Pancreas (tissue), 10 donors: Measurements from ENCODE around the gene ARG2. TPM values are rescaled to one million over a fixed set of nuclear protein-coding genes. Genes with fewer than 3 reads are reported as not detected.

Source experiments
- ATAC-seq, 4 donors: fragments of 200-7000 bp; cut with Tn5 transposase; one replicate each; pipeline versions ENCODE4 v1.8.0 to v1.9.1; 2020; ENCODE audit warnings: mild to moderate bottlenecking in 4 of 4, moderate library complexity in 4 of 4
- DNase-seq, 6 donors: peaks; one replicate each; pipeline ENCODE4 v3.0.0-alpha.2; 2020
- FAIRE-seq: peaks from 2 replicates; lab custom pipeline; 2012; peaks lifted over from hg19 to GRCh38; lab: Jason Lieb, UNC
- H3K27ac ChIP-seq, 4 donors: fragments of 200-600 bp; sonication (generic); 1 replicate in 3 of 4; 2 replicates in 1 of 4; pipeline versions ENCODE4 v1.5.0 to v1.8.0; 2020
- H3K27me3 ChIP-seq, 4 donors: fragments of 200-600 bp; one replicate each; pipeline ENCODE4 v1.8.0; 2021
- H3K36me3 ChIP-seq, 3 donors: fragments of 200-600 bp; sonication (generic) in 1 of 3; one replicate each; pipeline versions ENCODE4 v1.5.0 to v1.8.0; 2020 to 2021
- H3K4me1 ChIP-seq, 3 donors: fragments of 200-600 bp; one replicate each; pipeline ENCODE4 v1.8.0; 2021
- H3K4me3 ChIP-seq, 4 donors: fragments of 200-600 bp; sonication (generic) in 2 of 4; one replicate each; pipeline versions ENCODE4 v1.5.0 to v1.8.0; 2020 to 2021
- H3K9me3 ChIP-seq, 4 donors: fragments of 200-600 bp; one replicate each; pipeline ENCODE4 v1.8.0; 2021
- WGBS, 2 donors: extraction: QIAGEN DNeasy Blood & Tissue Kit; methylation state at CpG; one replicate each; pipeline ENCODE4 v1.1.7; 2013; 5-methylcytosine and 5-hydroxymethylcytosine counted together
- intact Hi-C, 3 donors: fragments of 100-400 bp; cut with DNase I; formaldehyde crosslinking; loops; one replicate each; pipeline versions ENCODE4 v1.11.1 to v1.14.2; 2022
- polyA plus RNA-seq, 2 donors: library from polyadenylated mRNA; stranded (reverse); fragments of 200-250 nt; gene quantifications; one replicate each; pipeline ENCODE4 v1.2.3, GENCODE V29; 2013
- total RNA-seq, 6 donors: library from RNA; stranded (reverse); fragmentation: NEBNext Ultra II Directional in 4 of 6; extraction: Animal tissue kit (Norgen Biotek cat#: 25700) in 4 of 6; gene quantifications; one replicate each; pipeline versions ENCODE4 v1.2.1 to v1.2.4, GENCODE V29; 2021 to 2023
- TF ChIP-seq, protein P1 (sequence below), 4 donors: fragments of 200-600 bp; sonication (generic) in 3 of 4; IDR thresholded peaks; one replicate each; pipeline versions ENCODE4 v1.5.0 to v1.8.0; 2021; ENCODE audit warnings: antibody characterized with exemption in 4 of 4
- donor health status: healthy with polysubstance abuse.
- donor health status: DM: no; HTN: no; CAD: no; lungs with moderate emphysema.
- donor health status: DM: no; HTN: no; CAD: no.
- donor health status: control.
- donor health status: control.
- donor health status: Bipolar disorder and iron deficiency.
- donor health status: DM: yes; HTN: yes; CAD: no.
- donor health status: DM: no; HTN: no; CAD: no.
- donor health status: DM: no; HTN: no; CAD: no.
- donor health status: DM: yes; HTN: yes; CAD: no.

Gene ARG2
- total RNA-seq: 1 to 10 TPM; 1.2 to 2.8 (median 1.4) TPM
- 10 to 100 TPM in 1 of 2 donors, 1 to 10 TPM in 1; 3.5 to 15.0 TPM for polyA plus RNA-seq

DNA sequence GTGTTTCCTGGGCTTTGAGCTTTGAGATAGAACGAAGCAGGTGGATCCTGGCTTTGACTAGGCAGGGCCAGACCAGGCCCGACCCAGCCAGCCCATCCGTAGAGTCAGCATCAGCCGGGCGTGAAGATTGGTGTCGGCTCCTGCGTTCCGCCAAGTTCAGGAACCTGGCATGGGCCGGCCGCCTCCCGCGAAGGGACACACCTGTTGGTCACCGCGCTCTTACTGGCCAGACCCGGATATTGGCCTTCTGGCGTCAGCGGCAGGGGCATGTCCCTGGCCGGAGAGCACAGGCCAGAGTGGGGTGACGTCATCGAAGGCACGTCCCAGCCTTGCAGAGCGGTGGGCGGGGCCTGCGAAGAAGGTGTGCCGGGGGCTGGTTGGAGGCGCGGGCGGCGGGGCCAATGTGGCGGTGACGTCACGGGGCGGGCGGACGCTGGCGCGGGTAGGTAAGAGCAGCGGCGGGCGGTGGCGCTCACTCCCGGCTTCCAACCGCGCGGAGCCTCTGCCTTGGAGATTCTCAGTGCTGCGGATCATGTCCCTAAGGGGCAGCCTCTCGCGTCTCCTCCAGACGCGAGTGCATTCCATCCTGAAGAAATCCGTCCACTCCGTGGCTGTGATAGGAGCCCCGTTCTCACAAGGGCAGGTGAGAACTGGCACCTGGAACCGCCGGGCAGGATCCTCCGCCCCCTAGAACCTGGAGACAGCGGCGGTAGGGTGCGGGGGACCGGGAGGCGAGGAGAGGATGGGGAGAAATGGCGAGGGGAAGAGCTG, at the start of gene ARG2:
ARG2 (plus strand) TSS at position 475 of the 771 bp plus-strand sequence; CDS start at position 533, 58 bp downstream.
- FAIRE-seq (no peak), DNase-seq (peak; percentile 99 to 100 (median 100)), ATAC-seq (peak; percentile 96 to 98 (median 97))
- Histone ChIP-seq H3K27me3 (no peaks in the 10 kb centered on the region), H3K4me3 (peak within 1 kb of the TSS; percentile 28 to 60 (median 53)), H3K9me3 (no peaks in the 10 kb centered on the region), H3K27ac (peak within 1 kb of the TSS; percentile 53 to 81 (median 76)), H3K36me3 (no peaks in the 10 kb centered on the region), H3K4me1 (peaks cover 5 to 8% (median 7%) of the 10 kb centered on the region in 3 donors)
- TF ChIP-seq, protein P1, sequence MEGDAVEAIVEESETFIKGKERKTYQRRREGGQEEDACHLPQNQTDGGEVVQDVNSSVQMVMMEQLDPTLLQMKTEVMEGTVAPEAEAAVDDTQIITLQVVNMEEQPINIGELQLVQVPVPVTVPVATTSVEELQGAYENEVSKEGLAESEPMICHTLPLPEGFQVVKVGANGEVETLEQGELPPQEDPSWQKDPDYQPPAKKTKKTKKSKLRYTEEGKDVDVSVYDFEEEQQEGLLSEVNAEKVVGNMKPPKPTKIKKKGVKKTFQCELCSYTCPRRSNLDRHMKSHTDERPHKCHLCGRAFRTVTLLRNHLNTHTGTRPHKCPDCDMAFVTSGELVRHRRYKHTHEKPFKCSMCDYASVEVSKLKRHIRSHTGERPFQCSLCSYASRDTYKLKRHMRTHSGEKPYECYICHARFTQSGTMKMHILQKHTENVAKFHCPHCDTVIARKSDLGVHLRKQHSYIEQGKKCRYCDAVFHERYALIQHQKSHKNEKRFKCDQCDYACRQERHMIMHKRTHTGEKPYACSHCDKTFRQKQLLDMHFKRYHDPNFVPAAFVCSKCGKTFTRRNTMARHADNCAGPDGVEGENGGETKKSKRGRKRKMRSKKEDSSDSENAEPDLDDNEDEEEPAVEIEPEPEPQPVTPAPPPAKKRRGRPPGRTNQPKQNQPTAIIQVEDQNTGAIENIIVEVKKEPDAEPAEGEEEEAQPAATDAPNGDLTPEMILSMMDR (IDR thresholded peaks at IDR 0.05): peak in 1 of 4 donors; percentile 5
- intact Hi-C loops: no loop called here
- 0 to 1% methylated on average over 42 to 62 of the region's 62 CpGs for WGBS, 2 donors

DNA sequence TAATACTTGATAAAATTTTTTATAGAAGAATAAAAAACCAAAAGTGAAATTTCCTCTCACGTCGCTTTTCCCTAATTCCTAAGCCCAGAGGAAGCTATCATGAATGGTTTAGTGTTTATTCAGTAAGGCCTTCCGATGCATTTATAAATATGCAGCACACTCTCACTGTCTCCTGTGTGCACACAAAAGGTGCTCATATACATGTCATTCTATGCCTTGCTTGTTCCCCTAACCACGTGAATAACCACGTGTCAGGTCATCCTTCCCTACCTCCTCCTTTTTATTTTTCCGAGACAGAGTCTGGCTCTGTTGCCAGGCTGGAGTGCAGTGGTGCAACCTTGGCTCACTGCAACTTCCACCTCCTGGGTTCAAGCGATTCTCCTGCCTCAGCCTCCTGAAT, 49.3 kb upstream of the ARG2 start:
- FAIRE-seq (no peak), DNase-seq (no peak), ATAC-seq (no peak)
- TF ChIP-seq, protein P1 (IDR thresholded peaks at IDR 0.05): no peak
- intact Hi-C loops: loop anchor here in 2 of 3 donors (5.0 to 10.0 kb wide), 2 partner anchors 143 to 146 kb away; no protein-coding TSS in a partner anchor
- Histone ChIP-seq H3K36me3 (no peaks in the 10 kb centered on the region), H3K27ac (no peak overlapping the region), H3K4me1 (peaks cover 0 to 3% (median 0%) of the 10 kb centered on the region in 3 donors), H3K27me3 (no peaks in the 10 kb centered on the region), H3K9me3 (no peaks in the 10 kb centered on the region), H3K4me3 (no peak overlapping the region)
- 86 to 90% methylated on average over 7 of the region's 7 CpGs for WGBS, 2 donors

DNA sequence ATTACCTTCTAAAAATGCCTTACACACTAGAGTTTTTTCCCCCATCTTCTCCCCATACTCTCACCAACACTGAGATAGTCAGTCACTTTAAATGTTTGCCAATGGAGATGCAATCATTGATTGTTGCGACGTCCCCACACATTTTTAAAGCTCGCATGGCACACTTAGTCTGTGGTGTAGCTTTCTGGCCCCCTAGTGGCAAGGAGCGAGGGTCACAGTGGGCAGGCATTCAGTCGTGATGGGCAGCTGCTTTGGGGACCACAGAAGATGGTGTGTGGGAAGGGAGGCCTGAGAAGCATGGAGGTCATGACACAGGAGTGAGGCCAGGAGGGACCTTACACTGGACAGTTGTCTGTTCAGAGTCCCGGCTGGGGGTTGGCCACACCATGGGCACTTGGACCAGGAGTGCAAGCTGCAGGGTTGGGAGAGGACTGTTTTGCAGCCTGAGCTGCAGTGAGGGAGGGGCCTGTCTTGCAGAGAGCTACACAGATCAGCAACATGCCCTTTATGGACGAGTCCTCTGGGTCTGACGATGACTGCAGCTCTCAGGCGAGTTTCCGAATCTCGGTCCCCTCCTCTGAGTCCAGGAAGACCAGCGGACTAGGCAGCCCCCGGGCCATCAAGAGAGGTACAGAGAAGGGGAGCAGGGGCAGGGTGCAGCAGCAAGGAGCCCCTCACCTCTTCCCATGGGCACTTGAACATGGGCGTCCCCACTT, 48.3 kb upstream of the ARG2 start:
- FAIRE-seq (no peak), ATAC-seq (peak; percentile 63 to 86 (median 78)), DNase-seq (peak in 5 of 6 donors; percentile 30 to 77 (median 63))
- 46 to 48% methylated on average over 13 to 14 of the region's 14 CpGs for WGBS, 2 donors
- TF ChIP-seq, protein P1 (IDR thresholded peaks at IDR 0.05): peak; percentile 66 to 82 (median 70)
- Histone ChIP-seq H3K4me1 (peaks cover 0 to 3% (median 0%) of the 10 kb centered on the region in 3 donors), H3K27ac (no peak overlapping the region), H3K36me3 (no peaks in the 10 kb centered on the region), H3K9me3 (no peaks in the 10 kb centered on the region), H3K27me3 (no peaks in the 10 kb centered on the region), H3K4me3 (no peak overlapping the region)
- intact Hi-C loops: loop anchor here in 2 of 3 donors (5.0 to 10.0 kb wide), 2 partner anchors 144 to 147 kb away; no protein-coding TSS in a partner anchor

DNA sequence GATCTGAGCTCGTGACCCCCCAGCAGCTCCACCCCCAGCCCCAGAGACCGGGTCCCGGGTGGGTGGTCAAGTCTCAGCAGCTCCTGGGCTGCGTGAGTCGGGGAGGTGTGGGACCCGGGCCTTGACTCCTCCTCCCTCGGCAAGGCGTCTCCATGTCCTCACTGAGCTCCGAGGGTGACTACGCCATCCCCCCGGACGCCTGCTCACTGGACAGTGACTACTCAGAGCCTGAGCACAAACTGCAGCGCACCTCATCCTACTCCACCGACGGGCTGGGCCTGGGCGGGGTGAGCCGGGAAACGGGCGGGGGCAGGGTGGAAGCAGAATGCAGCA, 47.8 kb upstream of the ARG2 start:
- no peaks in the 10 kb centered on the region for H3K9me3 ChIP-seq
- H3K36me3 ChIP-seq: no peaks in the 10 kb centered on the region
- H3K27ac ChIP-seq: no peak overlapping the region
- FAIRE-seq (no peak), DNase-seq (peak in 2 of 6 donors; percentile 51 to 79), ATAC-seq (no peak)
- 88 to 95% methylated on average over 19 of the region's 19 CpGs for WGBS, 2 donors
- intact Hi-C loops: loop anchor here in 2 of 3 donors (5.0 to 10.0 kb wide), 2 partner anchors 145 to 147 kb away; no protein-coding TSS in a partner anchor
- peaks cover 0 to 3% (median 0%) of the 10 kb centered on the region in 3 donors for H3K4me1 ChIP-seq
- H3K27me3 ChIP-seq: no peaks in the 10 kb centered on the region
- TF ChIP-seq, protein P1 (IDR thresholded peaks at IDR 0.05): no peak
- H3K4me3 ChIP-seq: no peak overlapping the region
